ENCODE data around the gene SMARCA4.

The SMARCA4 gene

DNA sequence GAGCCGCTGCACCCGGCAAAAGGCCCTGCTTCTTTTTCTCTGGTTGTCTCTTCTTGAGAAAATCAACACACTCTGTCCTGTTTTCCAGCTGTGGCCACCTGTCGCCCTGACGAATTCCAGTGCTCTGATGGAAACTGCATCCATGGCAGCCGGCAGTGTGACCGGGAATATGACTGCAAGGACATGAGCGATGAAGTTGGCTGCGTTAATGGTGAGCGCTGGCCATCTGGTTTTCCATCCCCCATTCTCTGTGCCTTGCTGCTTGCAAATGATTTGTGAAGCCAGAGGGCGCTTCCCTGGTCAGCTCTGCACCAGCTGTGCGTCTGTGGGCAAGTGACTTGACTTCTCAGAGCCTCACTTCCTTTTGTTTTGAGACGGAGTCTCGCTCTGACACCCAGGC lies 145.6 kb downstream of the SMARCA4 start:
- DNase-seq (ENCODE audit: low read depth) = no peak
- TF ChIP-seq, protein P1, sequence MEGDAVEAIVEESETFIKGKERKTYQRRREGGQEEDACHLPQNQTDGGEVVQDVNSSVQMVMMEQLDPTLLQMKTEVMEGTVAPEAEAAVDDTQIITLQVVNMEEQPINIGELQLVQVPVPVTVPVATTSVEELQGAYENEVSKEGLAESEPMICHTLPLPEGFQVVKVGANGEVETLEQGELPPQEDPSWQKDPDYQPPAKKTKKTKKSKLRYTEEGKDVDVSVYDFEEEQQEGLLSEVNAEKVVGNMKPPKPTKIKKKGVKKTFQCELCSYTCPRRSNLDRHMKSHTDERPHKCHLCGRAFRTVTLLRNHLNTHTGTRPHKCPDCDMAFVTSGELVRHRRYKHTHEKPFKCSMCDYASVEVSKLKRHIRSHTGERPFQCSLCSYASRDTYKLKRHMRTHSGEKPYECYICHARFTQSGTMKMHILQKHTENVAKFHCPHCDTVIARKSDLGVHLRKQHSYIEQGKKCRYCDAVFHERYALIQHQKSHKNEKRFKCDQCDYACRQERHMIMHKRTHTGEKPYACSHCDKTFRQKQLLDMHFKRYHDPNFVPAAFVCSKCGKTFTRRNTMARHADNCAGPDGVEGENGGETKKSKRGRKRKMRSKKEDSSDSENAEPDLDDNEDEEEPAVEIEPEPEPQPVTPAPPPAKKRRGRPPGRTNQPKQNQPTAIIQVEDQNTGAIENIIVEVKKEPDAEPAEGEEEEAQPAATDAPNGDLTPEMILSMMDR (IDR thresholded peaks at IDR 0.05; ENCODE audit: low read length, missing control alignments) = no peak
- no peak overlapping the region for H3K4me3 ChIP-seq (replicated peaks; ENCODE audit: low read depth, low read length)

DNA sequence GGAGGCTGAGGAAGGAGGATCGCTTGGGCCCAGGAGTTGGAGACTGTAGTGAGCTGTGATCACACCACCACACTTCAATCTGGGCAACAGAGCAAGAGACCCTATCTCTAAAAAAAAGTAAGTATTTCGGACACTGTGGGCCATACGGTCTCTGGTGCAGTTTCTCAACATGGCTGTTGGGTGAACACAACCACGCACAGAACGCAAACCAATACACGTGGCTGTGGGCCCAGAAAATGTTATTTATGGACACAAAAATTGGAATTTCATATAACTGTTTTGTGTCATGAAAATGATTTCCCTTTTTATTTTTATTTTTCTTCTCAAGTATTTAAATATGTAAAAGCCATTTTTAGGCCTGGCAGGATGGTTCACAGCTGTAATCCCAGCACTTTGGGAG lies 147.9 kb downstream of the SMARCA4 start:
- no peak for DNase-seq (ENCODE audit: low read depth)
- H3K4me3 ChIP-seq (replicated peaks; ENCODE audit: low read depth, low read length) = no peak overlapping the region
- TF ChIP-seq, protein P1 (IDR thresholded peaks at IDR 0.05; ENCODE audit: low read length, missing control alignments) = no peak

DNA sequence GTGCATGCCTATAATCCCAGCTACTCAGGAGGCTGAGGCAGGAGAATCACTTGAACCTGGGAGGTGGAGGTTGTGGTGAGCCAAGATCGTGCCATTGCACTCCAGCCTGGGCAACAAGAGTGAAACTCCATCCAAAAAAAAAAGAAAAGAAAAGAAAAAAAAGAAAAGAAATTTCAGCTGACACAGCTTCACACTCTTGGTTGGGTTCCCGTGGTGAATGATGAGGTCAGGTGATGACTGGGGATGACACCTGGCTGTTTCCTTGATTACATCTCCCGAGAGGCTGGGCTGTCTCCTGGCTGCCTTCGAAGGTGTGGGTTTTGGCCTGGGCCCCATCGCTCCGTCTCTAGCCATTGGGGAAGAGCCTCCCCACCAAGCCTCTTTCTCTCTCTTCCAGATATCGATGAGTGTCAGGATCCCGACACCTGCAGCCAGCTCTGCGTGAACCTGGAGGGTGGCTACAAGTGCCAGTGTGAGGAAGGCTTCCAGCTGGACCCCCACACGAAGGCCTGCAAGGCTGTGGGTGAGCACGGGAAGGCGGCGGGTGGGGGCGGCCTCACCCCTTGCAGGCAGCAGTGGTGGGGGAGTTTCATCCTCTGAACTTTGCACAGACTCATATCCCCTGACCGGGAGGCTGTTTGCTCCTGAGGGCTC lies 150.4 kb downstream of the SMARCA4 start:
- no peak for DNase-seq (ENCODE audit: low read depth)
- TF ChIP-seq, protein P1 (IDR thresholded peaks at IDR 0.05; ENCODE audit: low read length, missing control alignments) = no peak
- H3K4me3 ChIP-seq (replicated peaks; ENCODE audit: low read depth, low read length) = no peak overlapping the region

- TF ChIP-seq, protein P1 (IDR thresholded peaks at IDR 0.05; ENCODE audit: low read length, missing control alignments) = no peak
- H3K4me3 ChIP-seq (replicated peaks; ENCODE audit: low read depth, low read length) = no peak overlapping the region
- DNase-seq (ENCODE audit: low read depth) = no peak
Observed at GRCh38 chr19:11111771-11112144, 150.9 kb downstream of the SMARCA4 start.
